Measurements from ENCODE around the gene TRIP10. TPM values are rescaled to one million over a fixed set of nuclear protein-coding genes. Genes with fewer than 3 reads are reported as not detected.

TRIP10 gene
- total and polyA plus RNA-seq, 2 of the 4 experiments (the other 2 are of a cell fraction) = 39.1 to 47.0 TPM

DNA sequence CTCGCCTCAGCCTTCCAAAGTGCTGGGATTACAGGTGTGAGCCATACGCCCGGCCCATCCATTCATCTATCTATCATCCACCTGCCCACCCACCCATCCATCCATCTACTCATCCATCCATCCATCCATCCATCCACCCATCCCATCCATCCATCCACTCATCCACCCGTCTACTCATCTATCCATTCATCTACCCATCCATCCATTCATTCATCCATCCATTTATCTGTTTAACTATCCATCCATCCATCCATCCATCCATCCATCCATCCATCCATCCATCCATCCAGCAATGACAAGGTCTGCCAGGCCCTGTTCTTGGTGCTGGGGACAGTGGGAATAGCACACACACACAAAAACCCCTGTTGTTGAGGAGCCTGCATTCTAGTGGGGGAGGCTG, 37.5 kb downstream of the TRIP10 start:
- Histone ChIP-seq H2AFZ (replicated peaks; ENCODE audit: low read length, poor library complexity) (no peak overlapping the region), H3K4me2 (ENCODE audit: low read depth, low read length) (no peak overlapping the region), H3K36me3 (ENCODE audit: control insufficient read depth, insufficient read depth, low read length) (no peaks in the 10 kb centered on the region), H3K4ac (ENCODE audit: low read depth, low read length) (no peak overlapping the region), H3K27me3 (ENCODE audit: control insufficient read depth, insufficient read depth, low read length) (no peaks in the 10 kb centered on the region), H3K56ac (ENCODE audit: extremely low read depth, insufficient read depth, low read length) (no peak overlapping the region), H4K5ac (ENCODE audit: low read depth, low read length) (no peak overlapping the region), H2BK120ac (ENCODE audit: low read depth, low read length) (no peak overlapping the region), H2AK5ac (ENCODE audit: low read depth, low read length) (no peak overlapping the region), H4K91ac (ENCODE audit: insufficient read depth, low read depth, low read length) (no peak overlapping the region), H3K23ac (ENCODE audit: low read depth, low read length) (no peak overlapping the region), H3K9me3 (ENCODE audit: control insufficient read depth, insufficient read depth, low read length) (no peaks in the 10 kb centered on the region), H3K18ac (ENCODE audit: low read depth, low read length) (no peak overlapping the region), H2BK20ac (ENCODE audit: low read depth, low read length) (no peak overlapping the region), H4K8ac (ENCODE audit: low read depth in 2 of 2, low read length in 2 of 2) (no peak overlapping the region), H3K9ac (ENCODE audit: low read depth, low read length) (no peak overlapping the region), H4K20me1 (ENCODE audit: insufficient read depth, low read length) (no peaks in the 10 kb centered on the region), H3K4me1 (ENCODE audit: control insufficient read depth, insufficient read depth, low read length) (no peaks in the 10 kb centered on the region), H2BK15ac (ENCODE audit: low read depth, low read length) (no peak overlapping the region), H3K79me1 (ENCODE audit: low read depth in 1 of 2, low read length in 2 of 2) (no peaks in the 10 kb centered on the region), H3K4me3 (ENCODE audit: insufficient read depth, low read depth, low read length) (no peak overlapping the region), H3K9me1 (ENCODE audit: insufficient read depth, low read length) (no peaks in the 10 kb centered on the region), H2AK9ac (replicated peaks; ENCODE audit: low read depth, low read length, poor library complexity) (no peak overlapping the region), H3K27ac (ENCODE audit: insufficient read depth, low read length) (no peak overlapping the region), H2BK5ac (ENCODE audit: low read depth, low read length, poor library complexity, severe bottlenecking) (no peak overlapping the region), H3K14ac (replicated peaks; ENCODE audit: low read depth, low read length) (no peak overlapping the region)
- intact Hi-C loops (cut with micrococcal nuclease) (no loop called here), in situ Hi-C loops (cut with MboI; ENCODE audit: low sequenced_read_pairs) (no loop called here), dilution Hi-C loops (cut with HindIII; ENCODE audit: low sequenced_read_pairs, unreplicated experiment) (no loop called here)
- no peak for ATAC-seq (ENCODE audit: low read depth)
- no TSS peak for BruUV-seq (replicated peaks)
- TF ChIP-seq POLR2A (IDR thresholded peaks at IDR 0.05; ENCODE audit: low read depth, low read length) (no peak), MXI1 (IDR thresholded peaks at IDR 0.05; ENCODE audit: borderline replicate concordance, low read depth, low read length) (no peak), FOS (IDR thresholded peaks at IDR 0.05; ENCODE audit: low read depth, low read length) (no peak), RFX5 (IDR thresholded peaks at IDR 0.05; ENCODE audit: low read depth, low read length) (no peak)
- TF ChIP-seq, protein P1, sequence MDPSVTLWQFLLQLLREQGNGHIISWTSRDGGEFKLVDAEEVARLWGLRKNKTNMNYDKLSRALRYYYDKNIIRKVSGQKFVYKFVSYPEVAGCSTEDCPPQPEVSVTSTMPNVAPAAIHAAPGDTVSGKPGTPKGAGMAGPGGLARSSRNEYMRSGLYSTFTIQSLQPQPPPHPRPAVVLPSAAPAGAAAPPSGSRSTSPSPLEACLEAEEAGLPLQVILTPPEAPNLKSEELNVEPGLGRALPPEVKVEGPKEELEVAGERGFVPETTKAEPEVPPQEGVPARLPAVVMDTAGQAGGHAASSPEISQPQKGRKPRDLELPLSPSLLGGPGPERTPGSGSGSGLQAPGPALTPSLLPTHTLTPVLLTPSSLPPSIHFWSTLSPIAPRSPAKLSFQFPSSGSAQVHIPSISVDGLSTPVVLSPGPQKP (IDR thresholded peaks at IDR 0.05; ENCODE audit: borderline replicate concordance, low read depth, low read length) = no peak
- TF ChIP-seq, protein P2, sequence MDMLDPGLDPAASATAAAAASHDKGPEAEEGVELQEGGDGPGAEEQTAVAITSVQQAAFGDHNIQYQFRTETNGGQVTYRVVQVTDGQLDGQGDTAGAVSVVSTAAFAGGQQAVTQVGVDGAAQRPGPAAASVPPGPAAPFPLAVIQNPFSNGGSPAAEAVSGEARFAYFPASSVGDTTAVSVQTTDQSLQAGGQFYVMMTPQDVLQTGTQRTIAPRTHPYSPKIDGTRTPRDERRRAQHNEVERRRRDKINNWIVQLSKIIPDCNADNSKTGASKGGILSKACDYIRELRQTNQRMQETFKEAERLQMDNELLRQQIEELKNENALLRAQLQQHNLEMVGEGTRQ (IDR thresholded peaks at IDR 0.05; ENCODE audit: low read depth, low read length) = no peak
- ChIA-PET CTCF (no interaction called here), POLR2A (ENCODE audit: unreplicated experiment) (no interaction called here)
- DNase-seq = no peak
- 69% methylated on average over 4 of the region's 4 CpGs; no CpG with 5 or more reads in 1 of the 2 experiments for WGBS, 2 experiments (ENCODE audit: extremely low coverage in 2 of 2, insufficient read length in 1 of 2)
